Ascending aorta (tissue), 2 donors: ENCODE data around the gene SETBP1. TPM values are rescaled to one million over a fixed set of nuclear protein-coding genes. Genes with fewer than 3 reads are reported as not detected.
A peak's percentile ranks its signal among the peaks of the same experiment; 100 is the strongest.

Experiments
- DNase-seq, 2 donors: peaks; one replicate each; pipeline ENCODE4 v3.0.0-alpha.2; 2019; ENCODE audit warnings: low spot score in 2 of 2
- H3K27ac ChIP-seq, 2 donors: fragments of 200-600 bp; sonication (generic); one replicate each; pipeline ENCODE4 v1.5.1; 2016 to 2017; ENCODE audit warnings: mild to moderate bottlenecking in 1 of 2
- H3K27me3 ChIP-seq: fragments of 200-600 bp; sonication (generic); one replicate; pipeline ENCODE4 v1.5.1; 2017
- H3K36me3 ChIP-seq, 2 donors: fragments of 200-600 bp; sonication (generic); one replicate each; pipeline ENCODE4 v1.5.1; 2016
- H3K4me1 ChIP-seq, 2 donors: fragments of 200-600 bp; sonication (generic); one replicate each; pipeline ENCODE4 v1.5.1; 2016 to 2017; ENCODE audit warnings: mild to moderate bottlenecking in 1 of 2
- H3K4me3 ChIP-seq, 2 donors: fragments of 200-600 bp; sonication (generic); one replicate each; pipeline ENCODE4 v1.5.1; 2016 to 2017; ENCODE audit warnings: mild to moderate bottlenecking in 1 of 2
- H3K9me3 ChIP-seq, 2 donors: fragments of 200-600 bp; sonication (generic); one replicate each; pipeline ENCODE4 v1.5.1; 2016
- CTCF ChIP-seq, 3 experiments: fragments of 200-600 bp in 2 of 3; fragments of 450-650 bp in 1 of 3; sonication (generic) in 2 of 3; IDR thresholded peaks; one replicate each; pipeline ENCODE4 v1.5.1; 2016 to 2019; ENCODE audit warnings: antibody characterized with exemption in 3 of 3, mild to moderate bottlenecking in 1 of 3, moderate library complexity in 1 of 3
- intact Hi-C: fragments of 100-400 bp; cut with DNase I; formaldehyde crosslinking; loops from one replicate; pipeline ENCODE4 v1.15.1; 2023
- total RNA-seq: library from RNA; depleted of rRNA; stranded (reverse); fragments of >200 nt; gene quantifications from one replicate; pipeline ENCODE4 v1.1.0, GENCODE V29; 2016

The SETBP1 gene
- total RNA-seq, 1 donor from 2014 or later = 23.5 TPM

GRCh38 chr18:44897411-44897810 is 216.7 kb downstream of the SETBP1 start:
- intact Hi-C loops = loop anchor here (10.0 kb wide), 2 partner anchors 213 to 763 kb away; partner anchors contain the start of gene SETBP1
- H3K27me3 ChIP-seq = no peaks in the 10 kb centered on the region

GRCh38 chr18:44897816-44898215 is 217.1 kb downstream of the SETBP1 start:
- TF ChIP-seq CTCF (IDR thresholded peaks at IDR 0.05) = no peak
- H3K9me3 ChIP-seq = no peaks in the 10 kb centered on the region
- intact Hi-C loops = loop anchor here (10.0 kb wide), 2 partner anchors 213 to 763 kb away; partner anchors contain the start of gene SETBP1

More at GRCh38 chr18:44897411-44897810, 216.7 kb downstream of the SETBP1 start:
- no peak for DNase-seq
- no peak overlapping the region for H3K27ac ChIP-seq
- TF ChIP-seq CTCF (IDR thresholded peaks at IDR 0.05) = no peak
- no peaks in the 10 kb centered on the region for H3K9me3 ChIP-seq
- peaks cover 0 to 2% of the 10 kb centered on the region in 2 donors for H3K4me1 ChIP-seq
- no peaks in the 10 kb centered on the region for H3K36me3 ChIP-seq
- no peak overlapping the region for H3K4me3 ChIP-seq

GRCh38 chr18:44898498-44898897 is 217.8 kb downstream of the SETBP1 start:
- no peaks in the 10 kb centered on the region for H3K27me3 ChIP-seq
- H3K36me3 ChIP-seq = no peaks in the 10 kb centered on the region
- intact Hi-C loops = loop anchor here (10.0 kb wide), 2 partner anchors 214 to 764 kb away; partner anchors contain the start of gene SETBP1
- no peak overlapping the region for H3K27ac ChIP-seq
- H3K4me1 ChIP-seq = no peaks in the 10 kb centered on the region
- H3K9me3 ChIP-seq = no peaks in the 10 kb centered on the region
- no peak for TF ChIP-seq CTCF (IDR thresholded peaks at IDR 0.05)
- H3K4me3 ChIP-seq = no peak overlapping the region
- no peak for DNase-seq

More at GRCh38 chr18:44897816-44898215, 217.1 kb downstream of the SETBP1 start:
- Histone ChIP-seq H3K4me1 (peaks cover 0 to 2% of the 10 kb centered on the region in 2 donors), H3K36me3 (no peaks in the 10 kb centered on the region), H3K27ac (no peak overlapping the region), H3K4me3 (no peak overlapping the region), H3K27me3 (no peaks in the 10 kb centered on the region)
- DNase-seq = no peak

- H3K4me1 ChIP-seq = no peaks in the 10 kb centered on the region
- H3K4me3 ChIP-seq = no peak overlapping the region
- H3K9me3 ChIP-seq = no peaks in the 10 kb centered on the region
- TF ChIP-seq CTCF (IDR thresholded peaks at IDR 0.05) = no peak
- no peak overlapping the region for H3K27ac ChIP-seq
- H3K36me3 ChIP-seq = no peaks in the 10 kb centered on the region
- DNase-seq = no peak
- no peaks in the 10 kb centered on the region for H3K27me3 ChIP-seq
- intact Hi-C loops = loop anchor here (10.0 kb wide), 2 partner anchors 215 to 765 kb away; partner anchors contain the start of gene SETBP1
These were observed 219.1 kb downstream of the SETBP1 start for GRCh38 chr18:44899832-44900231.

- intact Hi-C loops = no loop called here
- TF ChIP-seq CTCF (IDR thresholded peaks at IDR 0.05) = no peak
- H3K36me3 ChIP-seq = no peaks in the 10 kb centered on the region
These were observed 219.9 kb downstream of the SETBP1 start for GRCh38 chr18:44900627-44901026.

GRCh38 chr18:44901283-44901682 is 220.6 kb downstream of the SETBP1 start:
- Histone ChIP-seq H3K4me1 (no peaks in the 10 kb centered on the region), H3K9me3 (no peaks in the 10 kb centered on the region), H3K27me3 (no peaks in the 10 kb centered on the region), H3K36me3 (no peaks in the 10 kb centered on the region), H3K4me3 (no peak overlapping the region), H3K27ac (no peak overlapping the region)
- DNase-seq = no peak
- TF ChIP-seq CTCF (IDR thresholded peaks at IDR 0.05) = peak in 1 of 3 experiments; percentile 9
- intact Hi-C loops = no loop called here

More at GRCh38 chr18:44900627-44901026, 219.9 kb downstream of the SETBP1 start:
- H3K27ac ChIP-seq = no peak overlapping the region
- no peak for DNase-seq
- H3K4me3 ChIP-seq = no peak overlapping the region
- H3K27me3 ChIP-seq = no peaks in the 10 kb centered on the region
- no peaks in the 10 kb centered on the region for H3K9me3 ChIP-seq
- no peaks in the 10 kb centered on the region for H3K4me1 ChIP-seq
